Activated T-cell treated with anti-CD3 and anti-CD28 coated beads, Interleukin-2, amount 50 U/mL, for 48 hours (primary cell): Measurements from ENCODE around the gene ARL5A.

Experiments
- DNase-seq, 2 experiments: peaks; one replicate each; pipeline ENCODE4 v3.0.0-alpha.2; 2020

ARL5A gene

GRCh38 chr2:151840216-151841046 lies 12.2 kb upstream of the ARL5A start:
- DNase-seq, result no peak

- DNase-seq, result no peak
These were observed 9.7 kb upstream of the ARL5A start for GRCh38 chr2:151837926-151838325.

- no peak for DNase-seq
These were observed 5.8 kb upstream of the ARL5A start for GRCh38 chr2:151833984-151834383.

GRCh38 chr2:151830961-151831360 lies 2.7 kb upstream of the ARL5A start:
- DNase-seq, result no peak

GRCh38 chr2:151828890-151829324 lies 686 bp upstream of the ARL5A start:
- no peak for DNase-seq

- DNase-seq, result peak; percentile 49 to 54
These were observed 568 bp downstream of the ARL5A start for GRCh38 chr2:151827564-151828142.

GRCh38 chr2:151826737-151827157 lies 1.5 kb downstream of the ARL5A start:
- no peak for DNase-seq

- DNase-seq, result no peak
These were observed 3.3 kb downstream of the ARL5A start for GRCh38 chr2:151824886-151825285.

GRCh38 chr2:151823651-151824050 lies 4.6 kb downstream of the ARL5A start:
- DNase-seq, result no peak

- DNase-seq, result peak in 1 of 2 experiments; percentile 27
These were observed 8.3 kb downstream of the ARL5A start for GRCh38 chr2:151819920-151820319.

- no peak for DNase-seq
These were observed 10.3 kb downstream of the ARL5A start for GRCh38 chr2:151817929-151818328.

- no peak for DNase-seq
These were observed 11.4 kb downstream of the ARL5A start for GRCh38 chr2:151816843-151817242.

- no peak for DNase-seq
These were observed 12.3 kb downstream of the ARL5A start for GRCh38 chr2:151815821-151816489.

- no peak for DNase-seq
These were observed 17.7 kb downstream of the ARL5A start for GRCh38 chr2:151810489-151810888.

- DNase-seq, result no peak
These were observed 19.2 kb downstream of the ARL5A start for GRCh38 chr2:151809073-151809383.

GRCh38 chr2:151808258-151809072 lies 19.8 kb downstream of the ARL5A start:
- DNase-seq, result no peak

GRCh38 chr2:151805961-151806360 lies 22.3 kb downstream of the ARL5A start:
- no peak for DNase-seq

GRCh38 chr2:151805343-151805742 lies 22.9 kb downstream of the ARL5A start:
- no peak for DNase-seq

GRCh38 chr2:151803811-151804210 lies 24.4 kb downstream of the ARL5A start:
- DNase-seq, result no peak

GRCh38 chr2:151802315-151802714 lies 25.9 kb downstream of the ARL5A start:
- DNase-seq, result no peak

GRCh38 chr2:151799886-151800292 lies 28.3 kb downstream of the ARL5A start:
- no peak for DNase-seq

GRCh38 chr2:151796774-151797173 lies 31.4 kb downstream of the ARL5A start:
- no peak for DNase-seq

- no peak for DNase-seq
These were observed 32.5 kb downstream of the ARL5A start for GRCh38 chr2:151795646-151796240.
